ENCODE data around the gene PPP1R13B.

PPP1R13B gene

DNA sequence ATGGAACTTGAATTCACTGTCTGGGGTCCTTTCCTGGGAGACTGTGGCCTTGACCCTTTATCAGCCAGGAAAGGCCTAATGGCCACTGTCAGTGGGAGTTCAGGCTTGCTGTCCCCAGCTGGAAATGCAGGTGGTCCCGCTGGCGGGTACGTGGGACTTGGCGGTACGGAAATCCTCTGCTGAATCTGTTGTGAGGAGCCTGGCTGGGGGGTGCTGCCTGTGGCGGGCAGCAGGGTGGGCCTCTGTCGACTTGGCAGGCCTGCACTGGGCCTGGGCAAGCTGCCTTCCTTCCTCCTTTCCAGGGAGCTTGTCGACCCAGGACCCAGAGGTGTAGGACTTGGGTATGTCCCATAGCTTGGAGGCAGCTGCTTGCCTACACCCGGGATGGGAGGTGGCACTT lies 105.5 kb downstream of the PPP1R13B start:
- Mint-ChIP-seq H3K4me3 (no peak overlapping the region), H3K4me1 (ENCODE audit: low read depth) (no peaks in the 10 kb centered on the region), H3K27ac (no peak overlapping the region), H3K36me3 (no peaks in the 10 kb centered on the region), H3K9me3 (ENCODE audit: low read depth) (no peaks in the 10 kb centered on the region), H3K27me3 (no peaks in the 10 kb centered on the region)

DNA sequence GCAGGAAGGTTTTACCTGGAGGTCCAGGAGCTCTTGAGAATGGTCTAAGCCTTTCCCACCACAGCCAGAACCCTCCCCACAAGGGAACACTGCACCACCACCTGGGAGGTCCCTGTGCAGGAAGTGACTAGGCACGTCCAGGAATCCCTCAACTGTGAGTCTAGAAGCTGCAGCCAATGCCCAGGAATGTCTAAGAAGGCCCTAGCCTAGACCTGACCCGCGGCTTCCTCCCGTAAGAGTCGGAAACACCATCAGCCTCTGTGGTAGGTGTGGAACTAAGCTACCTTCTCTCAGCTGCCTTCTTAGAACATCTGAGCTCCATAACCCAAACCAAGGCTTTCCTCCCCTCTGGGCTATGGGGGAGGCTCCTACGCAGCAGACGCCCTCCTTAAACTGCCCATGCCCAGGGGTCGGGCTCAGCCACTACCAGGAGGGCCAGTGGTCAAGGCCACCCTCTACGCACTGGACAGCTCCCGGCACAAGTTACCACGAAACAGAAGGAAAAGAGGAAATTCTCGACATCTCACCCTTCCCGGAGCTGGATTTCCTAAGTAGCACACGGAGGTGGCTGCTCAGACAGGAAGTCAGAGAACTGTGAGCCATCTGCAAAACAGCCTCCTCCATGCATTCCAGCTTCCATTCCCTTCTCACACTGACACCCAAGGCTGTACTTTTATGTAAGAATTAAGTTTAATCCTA lies 106.2 kb downstream of the PPP1R13B start:
- no peaks in the 10 kb centered on the region for H3K4me1 Mint-ChIP-seq (ENCODE audit: low read depth)
- no peak overlapping the region for H3K4me3 Mint-ChIP-seq
- no peaks in the 10 kb centered on the region for H3K36me3 Mint-ChIP-seq
- H3K9me3 Mint-ChIP-seq (ENCODE audit: low read depth), result no peaks in the 10 kb centered on the region
- H3K27me3 Mint-ChIP-seq, result no peaks in the 10 kb centered on the region
- H3K27ac Mint-ChIP-seq, result no peak overlapping the region

DNA sequence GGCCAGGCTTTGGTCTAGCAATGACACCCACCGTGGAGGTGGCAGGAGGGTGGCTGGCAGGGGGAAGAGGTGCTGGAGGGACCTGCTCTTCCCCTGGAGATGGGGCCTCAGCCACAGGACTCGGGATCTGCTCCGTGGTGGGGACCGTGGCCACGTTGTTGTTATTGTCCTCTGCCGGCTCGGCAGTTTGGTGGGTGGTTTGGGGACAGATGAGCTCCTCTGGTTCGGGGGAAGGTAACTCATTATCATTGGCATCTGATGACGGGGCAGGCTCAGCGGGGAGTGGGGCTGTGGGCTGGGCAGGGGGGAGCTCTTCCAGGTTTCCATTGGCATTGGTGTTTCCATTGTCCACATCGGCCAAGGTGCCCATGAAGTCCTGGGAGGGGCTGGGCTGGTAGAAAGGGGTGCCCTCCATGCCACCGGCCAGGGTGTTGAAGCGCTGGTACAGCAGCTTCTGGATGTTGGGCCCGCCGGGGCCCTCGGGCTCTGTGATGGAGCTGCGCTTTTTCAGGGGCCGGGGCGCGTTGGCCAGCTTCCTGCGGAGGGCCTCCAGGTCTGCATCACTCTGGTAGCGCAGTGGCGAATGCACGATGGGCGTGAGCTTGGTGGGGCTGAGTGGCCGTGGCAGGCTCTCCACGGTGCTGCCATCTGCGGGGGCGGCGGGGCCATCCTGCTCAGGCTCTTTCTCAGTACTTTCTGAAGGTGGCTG lies 107.4 kb downstream of the PPP1R13B start:
- no peak overlapping the region for H3K27ac Mint-ChIP-seq
- H3K27me3 Mint-ChIP-seq, result no peaks in the 10 kb centered on the region
- H3K4me1 Mint-ChIP-seq (ENCODE audit: low read depth), result no peaks in the 10 kb centered on the region
- H3K9me3 Mint-ChIP-seq (ENCODE audit: low read depth), result no peaks in the 10 kb centered on the region
- no peaks in the 10 kb centered on the region for H3K36me3 Mint-ChIP-seq
- H3K4me3 Mint-ChIP-seq, result no peak overlapping the region

DNA sequence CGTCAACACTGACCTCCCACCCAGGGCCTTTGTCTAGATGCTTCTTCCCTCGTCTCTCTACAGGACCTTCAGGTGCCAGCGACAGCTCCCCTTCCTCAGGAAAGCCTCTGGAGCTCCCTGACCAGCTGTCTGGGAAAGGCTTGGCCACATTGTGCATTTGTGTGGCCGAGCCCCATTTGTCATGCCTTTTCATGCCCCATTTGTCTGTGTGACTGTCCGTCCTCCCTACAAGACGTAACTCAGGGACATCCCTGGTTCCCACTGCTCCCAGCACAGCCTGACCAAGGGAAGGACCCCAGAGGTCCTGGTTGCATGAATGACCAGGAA lies 107.9 kb downstream of the PPP1R13B start:
- Mint-ChIP-seq H3K36me3 (no peaks in the 10 kb centered on the region), H3K27ac (no peak overlapping the region)

DNA sequence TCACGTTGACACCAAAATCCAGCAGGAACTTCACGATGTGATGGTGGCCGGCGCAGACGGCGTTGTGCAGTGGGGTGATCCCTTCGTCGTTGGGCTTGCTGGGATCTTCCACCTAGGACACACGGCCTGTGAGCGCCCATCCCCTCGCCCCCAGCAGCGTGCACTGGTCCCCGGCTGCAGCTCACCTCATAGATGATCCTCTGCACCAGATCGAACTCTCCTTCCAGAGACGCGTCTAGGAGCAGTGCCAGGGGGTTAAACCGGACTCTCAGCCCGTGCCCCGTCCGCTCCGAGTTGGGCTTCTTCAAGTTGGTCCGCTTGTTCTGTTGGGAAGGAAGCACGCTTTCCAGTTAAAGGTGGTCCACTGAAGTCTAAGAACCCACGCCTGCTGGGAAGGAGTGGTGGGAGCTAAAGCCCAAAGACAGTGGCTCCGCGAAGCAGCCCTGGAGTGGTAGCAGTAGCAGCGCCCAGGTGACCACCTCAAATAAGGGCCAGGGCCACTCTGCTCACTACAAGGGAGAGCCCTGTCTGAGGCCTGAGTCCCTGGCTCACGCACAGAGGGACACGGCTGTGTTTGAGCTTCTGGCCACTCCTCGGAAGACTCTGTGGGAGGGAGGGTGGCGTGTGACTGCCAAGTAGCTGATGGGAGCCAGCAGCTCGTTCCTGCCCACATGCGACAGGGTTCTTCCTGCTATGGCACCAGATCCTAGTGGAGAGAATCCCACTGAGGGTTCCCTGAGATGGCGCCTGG lies 108.5 kb downstream of the PPP1R13B start:
- H3K4me3 Mint-ChIP-seq, result no peak overlapping the region
- no peaks in the 10 kb centered on the region for H3K9me3 Mint-ChIP-seq (ENCODE audit: low read depth)
- H3K4me1 Mint-ChIP-seq (ENCODE audit: low read depth), result no peaks in the 10 kb centered on the region
- no peak overlapping the region for H3K27ac Mint-ChIP-seq
- H3K27me3 Mint-ChIP-seq, result no peaks in the 10 kb centered on the region
- no peaks in the 10 kb centered on the region for H3K36me3 Mint-ChIP-seq

More for the DNA sequence above, 107.9 kb downstream of the PPP1R13B start:
- no peaks in the 10 kb centered on the region for H3K9me3 Mint-ChIP-seq (ENCODE audit: low read depth)
- H3K4me3 Mint-ChIP-seq, result no peak overlapping the region
- H3K4me1 Mint-ChIP-seq (ENCODE audit: low read depth), result no peaks in the 10 kb centered on the region
- no peaks in the 10 kb centered on the region for H3K27me3 Mint-ChIP-seq

DNA sequence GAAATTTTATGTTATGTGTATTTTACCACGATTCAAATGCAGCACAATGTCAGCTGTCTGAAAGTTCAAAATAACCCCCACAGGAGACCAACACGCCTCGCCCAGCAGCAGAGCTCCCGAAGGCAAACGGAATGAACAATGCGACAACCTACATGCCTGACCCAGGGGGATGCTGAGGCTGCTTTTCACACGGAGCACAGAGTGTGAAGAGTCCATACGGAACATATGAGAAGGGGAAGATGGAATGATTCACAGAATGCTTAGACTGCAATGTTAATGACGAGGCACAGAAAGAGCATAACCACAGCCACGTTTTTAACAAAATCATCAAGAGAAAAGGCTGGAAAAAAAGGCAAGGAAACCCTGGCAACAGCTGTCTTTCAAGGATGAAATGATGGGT lies 109.2 kb downstream of the PPP1R13B start:
- Mint-ChIP-seq H3K27me3 (no peaks in the 10 kb centered on the region), H3K9me3 (ENCODE audit: low read depth) (no peaks in the 10 kb centered on the region), H3K27ac (no peak overlapping the region), H3K4me3 (no peak overlapping the region), H3K4me1 (ENCODE audit: low read depth) (no peaks in the 10 kb centered on the region), H3K36me3 (no peaks in the 10 kb centered on the region)

DNA sequence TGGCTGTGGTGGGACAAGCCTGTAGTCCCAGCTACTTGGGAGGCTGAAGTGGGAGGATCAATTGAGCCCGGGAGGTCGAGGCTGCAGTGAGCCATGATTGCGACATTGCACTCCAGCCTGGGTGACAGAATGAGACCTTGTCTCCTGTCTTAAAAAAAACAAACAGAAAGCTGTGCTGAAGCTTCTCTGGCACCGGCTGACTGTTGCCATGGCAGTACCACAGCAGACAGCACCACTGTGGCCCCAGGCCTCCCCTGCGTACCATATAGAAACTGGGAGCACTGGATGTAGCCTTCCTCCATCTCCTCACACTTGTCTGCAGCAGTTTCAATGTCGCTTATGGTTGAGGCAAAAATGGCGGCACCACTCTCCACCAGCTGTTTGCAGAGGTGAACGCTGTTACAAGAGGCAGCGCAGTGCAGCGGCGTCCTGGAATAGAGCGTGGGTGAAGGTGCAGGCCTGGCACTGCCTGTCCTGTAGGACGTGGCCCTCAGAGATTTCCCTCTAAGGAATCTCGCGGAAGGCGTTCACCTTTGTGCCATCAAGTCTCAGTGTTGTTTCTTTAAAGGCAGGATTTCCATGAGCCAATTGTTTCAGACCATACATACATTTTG lies 109.8 kb downstream of the PPP1R13B start:
- H3K27me3 Mint-ChIP-seq, result no peaks in the 10 kb centered on the region
- no peak overlapping the region for H3K4me3 Mint-ChIP-seq
- H3K27ac Mint-ChIP-seq, result no peak overlapping the region
- no peaks in the 10 kb centered on the region for H3K36me3 Mint-ChIP-seq
- H3K4me1 Mint-ChIP-seq (ENCODE audit: low read depth), result no peaks in the 10 kb centered on the region
- H3K9me3 Mint-ChIP-seq (ENCODE audit: low read depth), result no peaks in the 10 kb centered on the region

DNA sequence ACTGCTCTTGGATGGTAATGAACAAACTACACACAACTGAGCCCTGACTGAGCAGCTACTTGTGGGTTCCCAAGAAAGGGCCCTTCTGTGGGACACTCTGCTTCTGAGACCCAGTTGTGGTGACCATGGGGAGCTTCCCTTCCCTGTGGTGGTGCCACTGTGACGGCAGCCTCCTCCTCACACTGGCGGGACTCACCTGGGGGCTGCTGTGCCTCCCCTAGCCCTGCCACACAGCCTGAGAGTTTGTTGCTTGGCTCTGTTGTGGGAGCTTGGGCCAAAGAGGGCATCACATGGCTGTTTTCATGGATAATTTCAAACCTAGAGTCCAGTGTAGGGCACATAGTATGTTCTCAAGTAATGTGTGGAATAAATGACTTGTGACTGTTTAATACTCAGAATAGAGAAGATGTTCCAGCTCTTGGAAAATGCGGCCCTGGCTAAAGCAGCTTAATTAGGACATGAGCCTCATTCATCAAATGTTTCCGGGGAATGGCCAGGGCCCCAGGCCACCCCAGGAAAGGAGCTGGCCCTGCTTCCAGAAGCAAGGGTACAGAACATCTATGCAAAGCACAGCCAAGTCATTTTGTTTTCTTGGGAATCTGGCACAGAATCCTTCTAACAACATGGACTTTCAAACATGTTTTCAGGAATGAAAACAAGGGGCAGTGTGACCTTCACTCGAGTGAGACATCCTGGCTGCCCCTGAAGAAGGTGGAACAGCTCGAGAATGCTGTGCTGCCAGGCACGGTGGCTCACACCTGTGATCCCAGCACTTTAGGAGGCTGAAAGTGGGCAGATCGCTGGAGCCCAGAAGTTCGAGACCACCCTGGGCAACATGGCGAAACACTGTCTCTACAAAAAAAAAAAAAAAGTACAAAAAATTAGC lies 110.6 kb downstream of the PPP1R13B start:
- no peaks in the 10 kb centered on the region for H3K27me3 Mint-ChIP-seq
- no peaks in the 10 kb centered on the region for H3K9me3 Mint-ChIP-seq (ENCODE audit: low read depth)
- no peak overlapping the region for H3K4me3 Mint-ChIP-seq
- H3K4me1 Mint-ChIP-seq (ENCODE audit: low read depth), result no peaks in the 10 kb centered on the region
- H3K27ac Mint-ChIP-seq, result no peak overlapping the region
- H3K36me3 Mint-ChIP-seq, result no peaks in the 10 kb centered on the region

DNA sequence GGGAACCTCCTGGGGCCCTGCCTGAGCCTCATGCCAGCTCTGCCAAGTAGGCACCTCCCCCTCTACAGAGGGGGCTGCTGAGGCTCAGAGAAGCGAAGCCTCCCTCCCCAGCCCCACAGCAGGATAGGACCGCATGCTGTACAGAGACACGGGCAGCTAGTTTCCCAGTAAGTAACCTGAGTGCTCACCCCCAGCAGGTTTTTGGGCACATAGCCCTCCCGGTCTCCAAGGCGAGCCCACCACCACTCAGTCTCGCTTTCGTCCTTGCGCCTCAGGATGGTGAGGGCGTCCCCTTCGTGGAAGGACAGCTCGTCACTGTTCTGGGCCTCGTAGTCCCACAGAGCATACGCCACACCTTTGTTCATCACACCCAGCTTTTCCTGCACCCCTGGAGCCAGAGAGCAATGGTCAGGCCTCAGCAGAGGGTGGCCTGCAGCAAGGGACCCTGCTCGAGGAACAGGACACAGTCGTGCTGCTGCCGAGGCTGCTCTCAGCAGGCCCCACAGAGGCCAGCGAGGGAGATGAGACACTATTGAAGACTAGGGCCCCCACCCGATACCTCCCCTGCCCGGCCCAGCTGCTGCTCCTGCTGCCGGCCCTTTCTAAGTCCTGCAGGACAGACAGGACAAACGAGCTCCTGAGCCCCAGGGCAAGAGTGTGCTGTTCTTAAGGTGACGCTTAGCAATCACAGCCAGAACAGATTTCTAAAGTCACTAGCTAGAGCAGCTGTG lies 111.4 kb downstream of the PPP1R13B start:
- Mint-ChIP-seq H3K27ac (no peak overlapping the region), H3K4me3 (no peak overlapping the region), H3K27me3 (no peaks in the 10 kb centered on the region), H3K36me3 (no peaks in the 10 kb centered on the region), H3K9me3 (ENCODE audit: low read depth) (no peaks in the 10 kb centered on the region), H3K4me1 (ENCODE audit: low read depth) (no peaks in the 10 kb centered on the region)

DNA sequence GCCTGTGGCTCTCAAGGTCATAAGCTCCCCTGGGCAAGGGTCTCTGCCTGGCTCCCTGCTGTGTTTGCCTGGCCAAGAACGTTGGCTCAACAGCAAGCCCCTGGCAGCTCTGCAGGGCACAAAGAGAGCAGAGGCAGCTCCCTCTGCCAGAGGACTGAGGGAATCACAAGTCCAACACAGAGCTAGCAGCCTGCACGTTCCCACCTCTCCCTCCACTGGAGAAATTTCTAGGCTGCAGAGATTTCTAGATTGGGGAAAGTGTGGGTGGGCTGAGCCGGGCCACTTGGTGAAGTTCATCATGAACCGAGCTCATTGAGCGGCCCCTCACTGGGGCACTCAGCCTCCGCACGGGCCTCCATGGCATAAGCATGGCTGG lies 111.9 kb downstream of the PPP1R13B start:
- no peaks in the 10 kb centered on the region for H3K27me3 Mint-ChIP-seq
- H3K36me3 Mint-ChIP-seq, result no peaks in the 10 kb centered on the region
- no peak overlapping the region for H3K4me3 Mint-ChIP-seq
- no peaks in the 10 kb centered on the region for H3K4me1 Mint-ChIP-seq (ENCODE audit: low read depth)
- no peaks in the 10 kb centered on the region for H3K9me3 Mint-ChIP-seq (ENCODE audit: low read depth)
- no peak overlapping the region for H3K27ac Mint-ChIP-seq

DNA sequence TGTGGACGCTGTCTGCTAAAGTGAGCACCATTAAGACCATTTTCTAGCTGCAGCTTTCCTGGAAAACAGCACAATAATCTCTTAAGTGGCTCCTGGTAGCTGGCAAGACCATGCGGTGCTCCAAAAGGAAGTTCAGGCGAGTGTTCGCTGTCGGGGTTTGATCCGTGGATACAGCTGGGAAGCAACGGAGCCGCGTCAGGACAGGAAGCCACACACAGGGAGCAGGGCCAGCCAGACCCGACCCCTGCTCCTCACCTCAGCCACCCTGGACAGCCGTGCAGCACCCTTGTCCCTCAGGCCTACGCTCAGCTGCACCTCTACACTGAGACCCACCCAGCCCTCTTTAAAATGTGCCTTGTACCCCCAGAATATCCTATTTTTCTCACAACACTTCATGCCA lies 112.4 kb downstream of the PPP1R13B start:
- no peak overlapping the region for H3K4me3 Mint-ChIP-seq
- H3K4me1 Mint-ChIP-seq (ENCODE audit: low read depth), result no peaks in the 10 kb centered on the region
- no peaks in the 10 kb centered on the region for H3K9me3 Mint-ChIP-seq (ENCODE audit: low read depth)
- H3K27ac Mint-ChIP-seq, result no peak overlapping the region
- no peaks in the 10 kb centered on the region for H3K27me3 Mint-ChIP-seq
- no peaks in the 10 kb centered on the region for H3K36me3 Mint-ChIP-seq

DNA sequence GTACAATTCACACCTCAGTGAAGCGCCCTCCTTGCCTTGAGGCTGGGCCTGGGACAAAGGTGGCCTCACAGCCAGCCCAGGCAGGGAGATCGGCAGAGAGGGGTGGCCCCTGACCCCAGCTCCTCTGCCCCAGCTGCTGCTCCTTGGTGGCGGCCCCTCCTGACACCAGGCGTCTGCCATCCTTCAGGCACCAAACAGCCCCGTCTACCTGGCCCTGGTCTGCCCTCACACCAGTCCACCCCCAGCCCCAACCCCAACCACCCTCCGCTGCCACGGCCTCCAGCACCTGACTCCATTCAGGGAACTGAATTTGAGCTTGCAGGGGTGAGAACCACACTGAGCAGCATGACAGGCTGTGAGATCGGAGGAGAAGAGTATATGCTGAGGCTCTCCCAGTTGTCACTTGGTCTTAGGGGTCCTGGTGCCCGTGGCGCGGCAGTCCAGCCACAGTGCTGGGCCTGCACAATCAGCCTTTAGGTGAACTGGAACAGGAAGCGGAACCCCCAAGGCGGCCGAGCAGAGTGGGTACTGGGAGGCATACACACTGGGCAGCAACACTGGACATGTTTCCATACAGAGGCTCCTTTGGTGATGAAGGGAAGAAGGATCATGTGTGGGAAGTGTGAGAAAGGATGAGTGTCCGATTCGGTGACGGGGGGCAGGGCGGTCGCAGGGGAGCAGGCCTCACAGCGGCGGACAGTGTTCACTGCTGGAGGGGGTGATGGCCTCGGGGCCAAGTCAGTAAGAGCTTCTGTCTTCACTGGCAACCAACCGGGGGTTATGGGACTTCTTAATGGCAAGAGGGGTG lies 113.1 kb downstream of the PPP1R13B start:
- no peak overlapping the region for H3K4me3 Mint-ChIP-seq
- no peak overlapping the region for H3K27ac Mint-ChIP-seq
- H3K36me3 Mint-ChIP-seq, result no peaks in the 10 kb centered on the region
- H3K9me3 Mint-ChIP-seq (ENCODE audit: low read depth), result no peaks in the 10 kb centered on the region
- no peaks in the 10 kb centered on the region for H3K27me3 Mint-ChIP-seq
- no peaks in the 10 kb centered on the region for H3K4me1 Mint-ChIP-seq (ENCODE audit: low read depth)

DNA sequence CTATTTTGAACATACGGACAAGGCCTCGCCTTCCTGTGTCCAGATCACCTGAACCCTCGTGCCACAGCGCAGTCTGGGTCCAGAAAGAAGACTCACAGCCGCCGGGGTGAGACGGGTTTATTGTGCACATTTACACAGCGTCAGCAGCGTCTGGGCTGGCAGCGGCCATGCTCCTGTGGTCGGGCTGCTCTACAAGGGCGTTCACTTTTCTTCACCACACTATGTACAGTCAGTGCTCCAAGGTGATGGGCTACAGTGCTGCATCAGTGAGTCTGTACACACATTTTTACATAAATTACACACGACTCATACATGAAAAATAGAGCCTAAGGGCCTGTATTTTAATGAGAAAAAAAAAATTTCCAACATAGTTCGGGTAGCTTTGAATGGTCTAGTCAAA lies 113.7 kb downstream of the PPP1R13B start:
- Mint-ChIP-seq H3K9me3 (ENCODE audit: low read depth) (no peaks in the 10 kb centered on the region), H3K27me3 (no peaks in the 10 kb centered on the region), H3K4me3 (no peak overlapping the region), H3K4me1 (ENCODE audit: low read depth) (no peaks in the 10 kb centered on the region), H3K27ac (no peak overlapping the region), H3K36me3 (no peaks in the 10 kb centered on the region)

Data from activated naive CD8-positive, alpha-beta T cell (primary cell).